Thyroid gland (tissue), 4 donors: ENCODE measurements around the gene TP53AIP1. TPM values are rescaled to one million over a fixed set of nuclear protein-coding genes. Genes with fewer than 3 reads are reported as not detected.

ENCODE experiments used
- DNase-seq, 2 donors: peaks; one replicate each; pipeline ENCODE4 v3.0.0-alpha.2; 2019
- H3K27ac ChIP-seq, 3 donors: fragments of 200-600 bp; sonication (generic); 1 replicate in 2 of 3; 2 replicates in 1 of 3; pipeline ENCODE4 v1.5.1; 2016 to 2019; ENCODE audit warnings: mild to moderate bottlenecking in 1 of 3, moderate library complexity in 1 of 3
- H3K27me3 ChIP-seq: fragments of 200-600 bp; sonication (generic); one replicate; pipeline ENCODE4 v1.5.1; 2019
- H3K36me3 ChIP-seq, 2 donors: fragments of 200-600 bp; sonication (generic); one replicate each; pipeline ENCODE4 v1.5.1; 2016 to 2019
- H3K4me1 ChIP-seq, 2 donors: fragments of 200-600 bp; sonication (generic); one replicate each; pipeline ENCODE4 v1.5.1; 2017 to 2019
- H3K4me3 ChIP-seq, 3 donors: fragments of 200-600 bp; sonication (generic); replicated peaks in 1 of 3; 1 replicate in 2 of 3; 2 replicates in 1 of 3; pipeline ENCODE4 v1.5.1; 2016; ENCODE audit warnings: mild to moderate bottlenecking in 1 of 3
- H3K9me3 ChIP-seq: fragments of 200-600 bp; sonication (generic); one replicate; pipeline ENCODE4 v1.5.1; 2017
- POLR2A ChIP-seq, 2 donors: fragments of 450-650 bp; IDR thresholded peaks; one replicate each; pipeline ENCODE4 v1.6.1; 2017; ENCODE audit warnings: antibody characterized with exemption in 2 of 2, mild to moderate bottlenecking in 2 of 2, moderate library complexity in 1 of 2
- WGBS, 2 donors: methylation state at CpG; one replicate each; pipeline ENCODE4 v1.1.5; 2017; 5-methylcytosine and 5-hydroxymethylcytosine counted together
- intact Hi-C: fragments of 100-400 bp; cut with DNase I; formaldehyde crosslinking; loops from one replicate; pipeline ENCODE4 v1.15.1; 2023
- total RNA-seq, 4 donors: library from RNA; depleted of rRNA; stranded (reverse); fragments of >200 nt; gene quantifications; one replicate each; pipeline ENCODE4 v1.2.3, GENCODE V29; 2016
- TF ChIP-seq, protein P1 (sequence below), 6 experiments: fragments of 200-600 bp in 3 of 6; fragments of 450-650 bp in 3 of 6; sonication (generic) in 3 of 6; IDR thresholded peaks; one replicate each; pipeline ENCODE4 v1.5.1; 2016 to 2019; ENCODE audit warnings: antibody characterized with exemption in 6 of 6, mild to moderate bottlenecking in 2 of 6, inconsistent platforms in 1 of 6, moderate library complexity in 1 of 6

Gene TP53AIP1
- total RNA-seq, 4 donors from 2014 or later: not detected

DNA sequence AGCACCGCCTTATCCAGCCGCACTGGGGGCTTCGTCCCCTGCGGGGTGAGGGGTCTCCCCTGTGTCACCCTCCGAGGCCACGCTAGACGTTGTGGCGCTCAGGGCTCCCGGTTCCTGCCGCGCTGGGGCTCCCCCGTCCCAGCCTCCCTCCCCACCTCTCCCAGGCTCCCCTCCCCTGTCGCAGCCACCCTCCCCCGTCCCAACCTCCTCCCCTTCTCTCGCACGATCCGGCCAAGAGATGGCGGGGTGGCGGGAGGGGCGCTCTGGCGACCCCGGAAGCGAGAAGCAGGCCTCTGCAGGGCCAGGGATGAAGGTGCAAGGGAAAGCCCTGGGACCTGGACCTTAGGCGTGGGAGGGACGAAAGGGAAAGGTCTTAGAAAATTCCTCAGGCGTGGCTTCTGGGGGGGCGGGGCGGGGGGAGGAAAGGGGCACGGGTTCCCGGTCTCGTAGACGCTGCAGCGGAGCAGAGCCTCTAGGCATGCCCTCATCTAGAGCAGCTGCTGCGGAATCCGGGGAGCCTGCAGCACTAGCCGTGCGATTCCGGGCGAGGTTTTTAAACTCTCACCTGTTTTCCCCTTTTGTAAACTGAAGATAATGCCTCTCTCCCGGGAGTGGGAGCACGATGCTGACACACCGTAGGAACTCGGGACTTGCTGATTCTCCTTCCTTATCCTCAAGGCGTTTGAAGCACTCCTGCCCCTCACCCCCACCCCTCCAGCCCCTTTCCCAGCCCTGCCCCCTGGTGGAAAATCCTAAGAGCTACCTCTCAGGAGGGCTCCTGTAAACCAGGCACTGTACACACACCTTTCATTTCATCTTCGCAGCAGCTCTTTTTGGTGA lies 37.1 kb downstream of the TP53AIP1 start:
- peak; percentile 68 to 76 for DNase-seq
- H3K27me3 ChIP-seq: no peaks in the 10 kb centered on the region
- intact Hi-C loops: no loop called here
- 4% methylated on average over 20 to 44 of the region's 45 CpGs for WGBS, 2 donors
- peak overlapping the region; percentile 43 to 68 (median 68) for H3K27ac ChIP-seq
- no peaks in the 10 kb centered on the region for H3K9me3 ChIP-seq
- TF ChIP-seq, protein P1, sequence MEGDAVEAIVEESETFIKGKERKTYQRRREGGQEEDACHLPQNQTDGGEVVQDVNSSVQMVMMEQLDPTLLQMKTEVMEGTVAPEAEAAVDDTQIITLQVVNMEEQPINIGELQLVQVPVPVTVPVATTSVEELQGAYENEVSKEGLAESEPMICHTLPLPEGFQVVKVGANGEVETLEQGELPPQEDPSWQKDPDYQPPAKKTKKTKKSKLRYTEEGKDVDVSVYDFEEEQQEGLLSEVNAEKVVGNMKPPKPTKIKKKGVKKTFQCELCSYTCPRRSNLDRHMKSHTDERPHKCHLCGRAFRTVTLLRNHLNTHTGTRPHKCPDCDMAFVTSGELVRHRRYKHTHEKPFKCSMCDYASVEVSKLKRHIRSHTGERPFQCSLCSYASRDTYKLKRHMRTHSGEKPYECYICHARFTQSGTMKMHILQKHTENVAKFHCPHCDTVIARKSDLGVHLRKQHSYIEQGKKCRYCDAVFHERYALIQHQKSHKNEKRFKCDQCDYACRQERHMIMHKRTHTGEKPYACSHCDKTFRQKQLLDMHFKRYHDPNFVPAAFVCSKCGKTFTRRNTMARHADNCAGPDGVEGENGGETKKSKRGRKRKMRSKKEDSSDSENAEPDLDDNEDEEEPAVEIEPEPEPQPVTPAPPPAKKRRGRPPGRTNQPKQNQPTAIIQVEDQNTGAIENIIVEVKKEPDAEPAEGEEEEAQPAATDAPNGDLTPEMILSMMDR (IDR thresholded peaks at IDR 0.05): peak in 2 of 6 experiments; percentile 17 to 45
- no peak for TF ChIP-seq POLR2A (IDR thresholded peaks at IDR 0.05)
- H3K36me3 ChIP-seq: no peaks in the 10 kb centered on the region
- H3K4me3 ChIP-seq: peak overlapping the region in 2 of 3 donors; percentile 40 to 62
- H3K4me1 ChIP-seq: peaks cover 4 to 8% of the 10 kb centered on the region in 2 donors

DNA sequence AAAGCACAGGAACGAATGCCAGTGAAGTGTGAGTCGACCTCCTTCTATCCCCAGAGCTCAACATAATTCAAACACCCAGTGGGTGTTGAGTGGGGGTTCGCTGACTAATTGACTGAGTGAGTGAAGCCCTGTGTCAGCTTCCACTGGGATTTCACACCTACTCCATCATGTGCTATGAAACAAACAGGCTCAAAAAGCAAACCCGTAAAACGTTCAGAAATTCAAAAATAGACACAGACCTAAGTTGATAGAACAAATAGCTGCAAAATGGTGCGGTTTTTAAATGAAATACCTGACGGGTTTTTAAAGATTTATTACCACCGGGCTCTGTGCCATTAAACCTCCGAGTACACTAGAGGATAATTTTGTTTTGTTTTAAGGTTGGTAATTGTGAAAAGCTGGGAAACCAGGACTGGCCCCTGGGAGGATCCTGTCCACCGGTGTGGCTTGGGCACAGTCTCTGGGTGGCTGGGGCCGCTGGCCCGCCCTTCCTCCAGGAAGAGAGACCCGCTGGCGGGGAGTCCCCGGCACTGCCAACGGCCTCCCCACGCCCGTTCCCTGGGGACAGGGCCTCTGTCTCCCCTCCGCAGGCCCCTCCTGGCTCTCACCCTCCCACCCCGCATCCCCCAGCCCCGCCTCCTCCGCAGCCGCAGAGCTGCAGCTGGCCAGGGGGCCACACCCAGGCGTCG lies 37.9 kb downstream of the TP53AIP1 start:
- Histone ChIP-seq H3K4me1 (peaks cover 4 to 8% of the 10 kb centered on the region in 2 donors), H3K9me3 (no peaks in the 10 kb centered on the region), H3K27ac (peak overlapping the region; percentile 43 to 68 (median 68)), H3K27me3 (no peaks in the 10 kb centered on the region), H3K4me3 (peak overlapping the region in 2 of 3 donors; percentile 40 to 62), H3K36me3 (no peaks in the 10 kb centered on the region)
- peak; percentile 48 to 69 for DNase-seq
- intact Hi-C loops: no loop called here
- TF ChIP-seq, protein P1 (IDR thresholded peaks at IDR 0.05): no peak
- TF ChIP-seq POLR2A (IDR thresholded peaks at IDR 0.05): no peak
- WGBS, 2 donors: 7 to 15% methylated on average over 16 to 25 of the region's 25 CpGs

DNA sequence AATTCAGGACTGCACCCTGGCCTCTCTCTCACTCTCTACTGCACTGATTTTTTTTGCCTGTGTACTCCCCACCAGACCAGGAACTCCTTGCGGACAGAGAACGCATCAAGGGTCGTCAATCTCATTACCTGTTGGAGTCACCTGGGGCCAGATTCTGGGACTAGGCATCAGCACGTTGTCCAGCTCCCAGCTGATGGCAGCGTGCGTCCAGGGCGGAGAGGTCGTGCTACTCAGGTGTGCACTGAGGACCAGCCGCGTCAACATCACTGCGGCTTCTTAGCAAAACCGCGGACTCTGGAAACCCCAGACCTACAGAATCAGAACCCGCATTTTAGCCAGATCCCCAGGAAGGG lies 38.4 kb downstream of the TP53AIP1 start:
- intact Hi-C loops: no loop called here
- Histone ChIP-seq H3K4me1 (peaks cover 4 to 8% of the 10 kb centered on the region in 2 donors), H3K9me3 (no peaks in the 10 kb centered on the region), H3K4me3 (no peak overlapping the region), H3K27me3 (no peaks in the 10 kb centered on the region), H3K27ac (no peak overlapping the region), H3K36me3 (no peaks in the 10 kb centered on the region)
- TF ChIP-seq, protein P1 (IDR thresholded peaks at IDR 0.05): no peak
- 69 to 79% methylated on average over 14 of the region's 14 CpGs for WGBS, 2 donors
- no peak for DNase-seq

DNA sequence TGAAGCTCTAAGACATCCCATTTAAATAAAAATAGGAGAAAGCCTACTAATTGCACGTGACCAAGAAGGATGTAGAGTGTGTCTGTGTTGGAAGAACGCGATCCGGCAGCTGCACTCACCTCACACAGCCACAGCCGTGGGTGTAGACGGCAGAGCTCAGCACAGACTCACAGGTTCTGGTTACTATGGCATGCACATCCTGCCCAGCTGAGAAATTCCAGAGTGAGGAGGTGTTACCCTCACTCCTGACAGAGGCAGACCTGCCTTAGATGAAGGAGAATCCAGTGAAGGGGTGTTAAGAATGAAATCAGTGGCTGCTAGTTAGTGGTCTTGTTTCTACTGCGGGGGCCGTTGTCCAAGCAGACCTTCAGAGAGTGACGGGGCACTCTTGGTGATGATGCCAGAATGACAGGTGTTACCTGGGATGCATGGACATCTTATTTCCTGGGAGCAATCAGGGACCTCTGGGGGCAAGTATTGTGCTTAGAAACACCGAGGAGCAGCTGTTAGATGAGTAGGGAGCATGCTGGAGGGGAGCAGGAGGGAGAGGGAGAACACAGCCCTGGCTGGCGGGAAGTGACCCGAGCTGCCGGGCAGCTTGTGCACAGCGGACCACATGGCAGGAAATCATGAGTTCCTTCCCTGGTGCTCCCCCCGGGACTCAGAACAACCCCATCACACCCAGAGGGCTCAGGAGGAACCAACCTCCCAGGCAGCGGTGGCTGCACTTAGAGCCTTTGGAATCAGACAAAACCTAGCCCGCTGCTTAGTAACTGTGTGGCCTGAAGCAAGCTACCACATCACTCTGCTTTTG lies 39.2 kb downstream of the TP53AIP1 start:
- H3K27ac ChIP-seq: no peak overlapping the region
- 78 to 81% methylated on average over 14 to 17 of the region's 17 CpGs for WGBS, 2 donors
- no peaks in the 10 kb centered on the region for H3K36me3 ChIP-seq
- H3K9me3 ChIP-seq: no peaks in the 10 kb centered on the region
- H3K4me1 ChIP-seq: peaks cover 4 to 8% of the 10 kb centered on the region in 2 donors
- no peak overlapping the region for H3K4me3 ChIP-seq
- no peaks in the 10 kb centered on the region for H3K27me3 ChIP-seq
- intact Hi-C loops: no loop called here
- TF ChIP-seq, protein P1 (IDR thresholded peaks at IDR 0.05): no peak
- TF ChIP-seq POLR2A (IDR thresholded peaks at IDR 0.05): no peak
- DNase-seq: peak in 1 of 2 donors; percentile 14
